ENCODE measurements around the gene COQ2. TPM values are rescaled to one million over a fixed set of nuclear protein-coding genes. Genes with fewer than 3 reads are reported as not detected.

Gene COQ2
- total and polyA plus RNA-seq, 2 of the 13 experiments (the other 11 are each of a cell fraction or from before 2014, with no cell fraction given) = 10.1 to 17.3 TPM

DNA sequence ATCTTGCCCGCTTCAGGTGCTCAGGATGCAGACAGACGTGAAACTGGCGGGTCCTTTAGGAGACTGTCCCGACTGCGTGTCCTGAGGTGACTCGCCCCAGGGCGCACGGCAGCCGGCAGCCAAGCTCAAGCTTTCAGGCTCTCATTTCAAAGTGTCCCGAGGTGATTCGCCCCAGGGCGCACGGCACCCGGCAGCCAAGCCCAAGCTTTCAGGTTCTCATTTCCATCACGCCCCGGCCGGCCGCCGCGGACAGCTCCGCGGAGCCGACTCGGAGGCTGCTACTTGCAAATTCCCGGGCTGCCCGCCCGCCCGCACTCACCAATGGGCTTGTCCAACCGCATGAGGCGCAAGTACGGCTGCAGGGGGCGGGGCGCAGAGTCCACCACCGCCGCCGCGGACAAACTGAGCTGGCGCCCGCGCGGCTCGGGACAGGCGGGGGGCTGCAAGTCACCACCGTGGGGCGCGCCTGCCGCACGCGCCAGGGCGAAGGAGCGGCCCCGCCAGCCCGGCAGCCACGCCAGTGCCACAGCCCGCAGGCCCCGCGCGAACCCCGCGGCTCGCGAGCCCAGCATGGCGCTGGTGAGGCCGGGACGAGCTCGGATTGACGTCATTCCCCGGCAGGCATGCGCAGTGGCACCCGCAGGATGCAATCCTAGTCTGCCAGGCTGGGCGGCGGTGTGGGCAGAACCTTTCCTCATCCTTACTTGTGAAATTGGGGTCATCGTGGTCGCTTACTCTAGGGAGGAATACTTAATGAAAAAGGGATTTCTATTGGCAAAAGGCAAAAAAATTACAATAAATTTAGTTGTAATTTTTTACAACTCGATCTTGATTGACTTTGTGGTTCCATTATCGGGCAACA is at the start of gene COQ2 (continued):
- TF ChIP-seq, protein P1, sequence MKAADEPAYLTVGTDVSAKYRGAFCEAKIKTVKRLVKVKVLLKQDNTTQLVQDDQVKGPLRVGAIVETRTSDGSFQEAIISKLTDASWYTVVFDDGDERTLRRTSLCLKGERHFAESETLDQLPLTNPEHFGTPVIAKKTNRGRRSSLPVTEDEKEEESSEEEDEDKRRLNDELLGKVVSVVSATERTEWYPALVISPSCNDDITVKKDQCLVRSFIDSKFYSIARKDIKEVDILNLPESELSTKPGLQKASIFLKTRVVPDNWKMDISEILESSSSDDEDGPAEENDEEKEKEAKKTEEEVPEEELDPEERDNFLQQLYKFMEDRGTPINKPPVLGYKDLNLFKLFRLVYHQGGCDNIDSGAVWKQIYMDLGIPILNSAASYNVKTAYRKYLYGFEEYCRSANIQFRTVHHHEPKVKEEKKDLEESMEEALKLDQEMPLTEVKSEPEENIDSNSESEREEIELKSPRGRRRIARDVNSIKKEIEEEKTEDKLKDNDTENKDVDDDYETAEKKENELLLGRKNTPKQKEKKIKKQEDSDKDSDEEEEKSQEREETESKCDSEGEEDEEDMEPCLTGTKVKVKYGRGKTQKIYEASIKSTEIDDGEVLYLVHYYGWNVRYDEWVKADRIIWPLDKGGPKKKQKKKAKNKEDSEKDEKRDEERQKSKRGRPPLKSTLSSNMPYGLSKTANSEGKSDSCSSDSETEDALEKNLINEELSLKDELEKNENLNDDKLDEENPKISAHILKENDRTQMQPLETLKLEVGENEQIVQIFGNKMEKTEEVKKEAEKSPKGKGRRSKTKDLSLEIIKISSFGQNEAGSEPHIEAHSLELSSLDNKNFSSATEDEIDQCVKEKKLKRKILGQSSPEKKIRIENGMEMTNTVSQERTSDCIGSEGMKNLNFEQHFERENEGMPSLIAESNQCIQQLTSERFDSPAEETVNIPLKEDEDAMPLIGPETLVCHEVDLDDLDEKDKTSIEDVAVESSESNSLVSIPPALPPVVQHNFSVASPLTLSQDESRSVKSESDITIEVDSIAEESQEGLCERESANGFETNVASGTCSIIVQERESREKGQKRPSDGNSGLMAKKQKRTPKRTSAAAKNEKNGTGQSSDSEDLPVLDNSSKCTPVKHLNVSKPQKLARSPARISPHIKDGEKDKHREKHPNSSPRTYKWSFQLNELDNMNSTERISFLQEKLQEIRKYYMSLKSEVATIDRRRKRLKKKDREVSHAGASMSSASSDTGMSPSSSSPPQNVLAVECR (CRISPR knock-in tag; IDR thresholded peaks at IDR 0.05; ENCODE audit: borderline replicate concordance) = peak; percentile 98
- TF ChIP-seq CREB3 (CRISPR knock-in tag; IDR thresholded peaks at IDR 0.05) (peak; percentile 93), SIX1 (CRISPR knock-in tag; IDR thresholded peaks at IDR 0.05; ENCODE audit: borderline replicate concordance) (no peak), ZNF101 (CRISPR knock-in tag; IDR thresholded peaks at IDR 0.05; ENCODE audit: borderline replicate concordance, low read depth) (no peak), ZNF264 (CRISPR knock-in tag; IDR thresholded peaks at IDR 0.05) (no peak), ZC3H4 (CRISPR knock-in tag; IDR thresholded peaks at IDR 0.05; ENCODE audit: borderline replicate concordance) (no peak), ZNF318 (CRISPR knock-in tag; IDR thresholded peaks at IDR 0.05) (no peak; the same call in 1 of the 2 replicates), ZNF496 (CRISPR knock-in tag; IDR thresholded peaks at IDR 0.05; ENCODE audit: insufficient replicate concordance) (no peak)
- TF ChIP-seq, protein P2, sequence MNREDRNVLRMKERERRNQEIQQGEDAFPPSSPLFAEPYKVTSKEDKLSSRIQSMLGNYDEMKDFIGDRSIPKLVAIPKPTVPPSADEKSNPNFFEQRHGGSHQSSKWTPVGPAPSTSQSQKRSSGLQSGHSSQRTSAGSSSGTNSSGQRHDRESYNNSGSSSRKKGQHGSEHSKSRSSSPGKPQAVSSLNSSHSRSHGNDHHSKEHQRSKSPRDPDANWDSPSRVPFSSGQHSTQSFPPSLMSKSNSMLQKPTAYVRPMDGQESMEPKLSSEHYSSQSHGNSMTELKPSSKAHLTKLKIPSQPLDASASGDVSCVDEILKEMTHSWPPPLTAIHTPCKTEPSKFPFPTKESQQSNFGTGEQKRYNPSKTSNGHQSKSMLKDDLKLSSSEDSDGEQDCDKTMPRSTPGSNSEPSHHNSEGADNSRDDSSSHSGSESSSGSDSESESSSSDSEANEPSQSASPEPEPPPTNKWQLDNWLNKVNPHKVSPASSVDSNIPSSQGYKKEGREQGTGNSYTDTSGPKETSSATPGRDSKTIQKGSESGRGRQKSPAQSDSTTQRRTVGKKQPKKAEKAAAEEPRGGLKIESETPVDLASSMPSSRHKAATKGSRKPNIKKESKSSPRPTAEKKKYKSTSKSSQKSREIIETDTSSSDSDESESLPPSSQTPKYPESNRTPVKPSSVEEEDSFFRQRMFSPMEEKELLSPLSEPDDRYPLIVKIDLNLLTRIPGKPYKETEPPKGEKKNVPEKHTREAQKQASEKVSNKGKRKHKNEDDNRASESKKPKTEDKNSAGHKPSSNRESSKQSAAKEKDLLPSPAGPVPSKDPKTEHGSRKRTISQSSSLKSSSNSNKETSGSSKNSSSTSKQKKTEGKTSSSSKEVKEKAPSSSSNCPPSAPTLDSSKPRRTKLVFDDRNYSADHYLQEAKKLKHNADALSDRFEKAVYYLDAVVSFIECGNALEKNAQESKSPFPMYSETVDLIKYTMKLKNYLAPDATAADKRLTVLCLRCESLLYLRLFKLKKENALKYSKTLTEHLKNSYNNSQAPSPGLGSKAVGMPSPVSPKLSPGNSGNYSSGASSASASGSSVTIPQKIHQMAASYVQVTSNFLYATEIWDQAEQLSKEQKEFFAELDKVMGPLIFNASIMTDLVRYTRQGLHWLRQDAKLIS (CRISPR knock-in tag; IDR thresholded peaks at IDR 0.05) = no peak

All from HepG2 (cell line).